A549 (cell line): Measurements from ENCODE around the gene MRPL36.

Experiments used
- CHD2 ChIP-seq: fragments of 150-350 bp; IDR thresholded peaks from 2 replicates; pipeline ENCODE4 v1.6.1; 2014; ENCODE audit warnings: low read length; ENCODE audit not compliant: partially characterized antibody
- EP300 ChIP-seq, 2 experiments: fragments of >200 bp; sonication (Bioruptor Twin); formaldehyde crosslinking; IDR thresholded peaks; 2 replicates in 1 of 2; 3 replicates in 1 of 2; pipeline ENCODE4 v1.6.1; 2016 to 2017
- NFE2L2 ChIP-seq: fragments of 150-350 bp; conservative IDR thresholded peaks from 2 replicates; pipeline ENCODE4 v1.6.1; 2014; ENCODE audit warnings: low read length
- POLR2A ChIP-seq: IDR thresholded peaks from 2 replicates; pipeline ENCODE4 v1.6.1; 2012; ENCODE audit warnings: mild to moderate bottlenecking, low read length
- RARB ChIP-seq: fragments of 250-450 bp; sonication (Bioruptor Pico); IDR thresholded peaks from 2 replicates; pipeline ENCODE4 v1.8.0; 2021; ENCODE audit warnings: mild to moderate bottlenecking, moderate library complexity
- RFX5 ChIP-seq: fragments of 450-650 bp; IDR thresholded peaks from 2 replicates; pipeline ENCODE4 v1.7.1; 2014; ENCODE audit warnings: antibody characterized with exemption, mild to moderate bottlenecking, moderate library complexity
- ZFP36 ChIP-seq: fragments of 450-650 bp; IDR thresholded peaks from 2 replicates; pipeline ENCODE4 v1.6.1; 2014; ENCODE audit warnings: borderline replicate concordance; ENCODE audit not compliant: partially characterized antibody
- TF ChIP-seq, protein P1 (sequence below): fragments of 250-450 bp; sonication (Bioruptor Pico); IDR thresholded peaks from 2 replicates; pipeline ENCODE4 v1.5.0; 2021; ENCODE audit warnings: mild to moderate bottlenecking, moderate library complexity, borderline replicate concordance
- TF ChIP-seq, protein P2 (sequence below): fragments of >200 bp; sonication (Bioruptor Twin); formaldehyde crosslinking; IDR thresholded peaks from 3 replicates; pipeline ENCODE4 v1.5.1; 2016
- TF ChIP-seq, protein P3 (sequence below): fragments of 200-600 bp; sonication (generic); IDR thresholded peaks from 2 replicates; pipeline ENCODE4 v1.6.1; 2016; ENCODE audit warnings: antibody characterized with exemption, mild to moderate bottlenecking, moderate library complexity

DNA sequence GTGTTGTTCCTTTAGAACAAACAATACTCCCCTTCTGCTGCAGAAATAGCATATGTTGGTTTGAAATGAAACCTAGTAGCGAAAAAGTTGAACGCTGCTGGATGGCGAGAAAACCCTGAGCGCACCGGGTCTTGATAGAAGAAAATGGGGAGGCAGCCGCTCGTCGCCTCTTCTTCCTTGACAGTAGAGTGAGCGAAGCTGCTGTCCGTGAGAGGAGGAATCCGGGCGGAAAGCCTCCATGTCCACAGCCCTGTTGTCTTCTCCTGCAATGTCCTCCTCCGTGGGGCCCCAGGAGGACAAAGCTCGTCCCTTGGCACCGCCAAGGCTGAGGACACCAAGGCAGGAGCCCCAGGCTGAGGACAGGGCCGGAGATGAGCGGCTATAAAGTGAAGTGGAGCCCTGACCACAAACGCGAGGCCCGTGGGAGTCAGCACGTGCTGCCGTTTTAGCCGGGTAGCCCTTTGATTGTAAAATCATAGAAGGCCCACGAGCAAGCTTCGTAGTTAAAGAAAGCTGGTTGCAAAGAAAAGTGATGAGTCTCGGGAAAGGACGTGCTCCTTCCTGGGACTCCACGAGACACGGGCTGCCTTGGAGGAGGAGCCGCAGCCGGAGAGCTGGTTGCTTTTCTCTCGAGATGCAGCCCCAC, 35.6 kb downstream of the MRPL36 start:
- no peak for TF ChIP-seq POLR2A
- TF ChIP-seq NFE2L2, result no peak
- TF ChIP-seq EP300 (IDR thresholded peaks at IDR 0.05), result no peak
- TF ChIP-seq, protein P1, sequence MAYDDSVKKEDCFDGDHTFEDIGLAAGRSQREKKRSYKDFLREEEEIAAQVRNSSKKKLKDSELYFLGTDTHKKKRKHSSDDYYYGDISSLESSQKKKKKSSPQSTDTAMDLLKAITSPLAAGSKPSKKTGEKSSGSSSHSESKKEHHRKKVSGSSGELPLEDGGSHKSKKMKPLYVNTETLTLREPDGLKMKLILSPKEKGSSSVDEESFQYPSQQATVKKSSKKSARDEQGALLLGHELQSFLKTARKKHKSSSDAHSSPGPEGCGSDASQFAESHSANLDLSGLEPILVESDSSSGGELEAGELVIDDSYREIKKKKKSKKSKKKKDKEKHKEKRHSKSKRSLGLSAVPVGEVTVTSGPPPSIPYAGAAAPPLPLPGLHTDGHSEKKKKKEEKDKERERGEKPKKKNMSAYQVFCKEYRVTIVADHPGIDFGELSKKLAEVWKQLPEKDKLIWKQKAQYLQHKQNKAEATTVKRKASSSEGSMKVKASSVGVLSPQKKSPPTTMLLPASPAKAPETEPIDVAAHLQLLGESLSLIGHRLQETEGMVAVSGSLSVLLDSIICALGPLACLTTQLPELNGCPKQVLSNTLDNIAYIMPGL, result no peak
- no peak for TF ChIP-seq RFX5
- TF ChIP-seq, protein P2, sequence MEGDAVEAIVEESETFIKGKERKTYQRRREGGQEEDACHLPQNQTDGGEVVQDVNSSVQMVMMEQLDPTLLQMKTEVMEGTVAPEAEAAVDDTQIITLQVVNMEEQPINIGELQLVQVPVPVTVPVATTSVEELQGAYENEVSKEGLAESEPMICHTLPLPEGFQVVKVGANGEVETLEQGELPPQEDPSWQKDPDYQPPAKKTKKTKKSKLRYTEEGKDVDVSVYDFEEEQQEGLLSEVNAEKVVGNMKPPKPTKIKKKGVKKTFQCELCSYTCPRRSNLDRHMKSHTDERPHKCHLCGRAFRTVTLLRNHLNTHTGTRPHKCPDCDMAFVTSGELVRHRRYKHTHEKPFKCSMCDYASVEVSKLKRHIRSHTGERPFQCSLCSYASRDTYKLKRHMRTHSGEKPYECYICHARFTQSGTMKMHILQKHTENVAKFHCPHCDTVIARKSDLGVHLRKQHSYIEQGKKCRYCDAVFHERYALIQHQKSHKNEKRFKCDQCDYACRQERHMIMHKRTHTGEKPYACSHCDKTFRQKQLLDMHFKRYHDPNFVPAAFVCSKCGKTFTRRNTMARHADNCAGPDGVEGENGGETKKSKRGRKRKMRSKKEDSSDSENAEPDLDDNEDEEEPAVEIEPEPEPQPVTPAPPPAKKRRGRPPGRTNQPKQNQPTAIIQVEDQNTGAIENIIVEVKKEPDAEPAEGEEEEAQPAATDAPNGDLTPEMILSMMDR, result peak; percentile 10; the same call in 1 of the 3 replicates
- TF ChIP-seq RARB (CRISPR knock-in tag), result no peak
- TF ChIP-seq, protein P3, sequence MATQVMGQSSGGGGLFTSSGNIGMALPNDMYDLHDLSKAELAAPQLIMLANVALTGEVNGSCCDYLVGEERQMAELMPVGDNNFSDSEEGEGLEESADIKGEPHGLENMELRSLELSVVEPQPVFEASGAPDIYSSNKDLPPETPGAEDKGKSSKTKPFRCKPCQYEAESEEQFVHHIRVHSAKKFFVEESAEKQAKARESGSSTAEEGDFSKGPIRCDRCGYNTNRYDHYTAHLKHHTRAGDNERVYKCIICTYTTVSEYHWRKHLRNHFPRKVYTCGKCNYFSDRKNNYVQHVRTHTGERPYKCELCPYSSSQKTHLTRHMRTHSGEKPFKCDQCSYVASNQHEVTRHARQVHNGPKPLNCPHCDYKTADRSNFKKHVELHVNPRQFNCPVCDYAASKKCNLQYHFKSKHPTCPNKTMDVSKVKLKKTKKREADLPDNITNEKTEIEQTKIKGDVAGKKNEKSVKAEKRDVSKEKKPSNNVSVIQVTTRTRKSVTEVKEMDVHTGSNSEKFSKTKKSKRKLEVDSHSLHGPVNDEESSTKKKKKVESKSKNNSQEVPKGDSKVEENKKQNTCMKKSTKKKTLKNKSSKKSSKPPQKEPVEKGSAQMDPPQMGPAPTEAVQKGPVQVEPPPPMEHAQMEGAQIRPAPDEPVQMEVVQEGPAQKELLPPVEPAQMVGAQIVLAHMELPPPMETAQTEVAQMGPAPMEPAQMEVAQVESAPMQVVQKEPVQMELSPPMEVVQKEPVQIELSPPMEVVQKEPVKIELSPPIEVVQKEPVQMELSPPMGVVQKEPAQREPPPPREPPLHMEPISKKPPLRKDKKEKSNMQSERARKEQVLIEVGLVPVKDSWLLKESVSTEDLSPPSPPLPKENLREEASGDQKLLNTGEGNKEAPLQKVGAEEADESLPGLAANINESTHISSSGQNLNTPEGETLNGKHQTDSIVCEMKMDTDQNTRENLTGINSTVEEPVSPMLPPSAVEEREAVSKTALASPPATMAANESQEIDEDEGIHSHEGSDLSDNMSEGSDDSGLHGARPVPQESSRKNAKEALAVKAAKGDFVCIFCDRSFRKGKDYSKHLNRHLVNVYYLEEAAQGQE, result no peak
- TF ChIP-seq CHD2, result no peak
- no peak for TF ChIP-seq ZFP36
